GM19043 (cell line): Measurements from ENCODE around the gene LYPD6B.

Source experiments
- ATAC-seq: cut with Tn5 transposase; IDR thresholded peaks from one replicate; pipeline ENCODE4 v1.9.1; 2021; ENCODE audit warnings: low read depth; ENCODE audit not compliant: unreplicated experiment

The LYPD6B gene

GRCh38 chr2:149038442-149039212 lies at the start of gene LYPD6B:
Gene LYPD6B, plus strand, starts transcription at chr2:149038699. Its CDS starts 92,250 bp downstream, at chr2:149130949.
- peak; percentile 56 for ATAC-seq

- peak; percentile 87 for ATAC-seq
Measured at GRCh38 chr2:148989882-148990493, 48.5 kb upstream of the LYPD6B start.

- ATAC-seq = no peak
Measured at GRCh38 chr2:148990968-148991367, 47.5 kb upstream of the LYPD6B start.

GRCh38 chr2:148992448-148992847 lies 46.1 kb upstream of the LYPD6B start:
- ATAC-seq = no peak

- no peak for ATAC-seq
Measured at GRCh38 chr2:148993351-148993750, 45.1 kb upstream of the LYPD6B start.

GRCh38 chr2:148994341-148994740 lies 44.2 kb upstream of the LYPD6B start:
- no peak for ATAC-seq

- no peak for ATAC-seq
Measured at GRCh38 chr2:148996805-148997204, 41.7 kb upstream of the LYPD6B start.

- no peak for ATAC-seq
Measured at GRCh38 chr2:148998165-148998830, 40.2 kb upstream of the LYPD6B start.

GRCh38 chr2:148998831-148999200 lies 39.7 kb upstream of the LYPD6B start:
- no peak for ATAC-seq

- ATAC-seq = no peak
Measured at GRCh38 chr2:148999451-148999921, 39.0 kb upstream of the LYPD6B start.

- ATAC-seq = no peak
Measured at GRCh38 chr2:149000158-149000938, 38.2 kb upstream of the LYPD6B start.

- no peak for ATAC-seq
Measured at GRCh38 chr2:149001496-149001895, 37.0 kb upstream of the LYPD6B start.

- no peak for ATAC-seq
Measured at GRCh38 chr2:149002378-149002890, 36.1 kb upstream of the LYPD6B start.

- no peak for ATAC-seq
Measured at GRCh38 chr2:149002891-149003740, 35.4 kb upstream of the LYPD6B start.

- no peak for ATAC-seq
Measured at GRCh38 chr2:149004836-149005235, 33.7 kb upstream of the LYPD6B start.

GRCh38 chr2:149005471-149006077 lies 32.9 kb upstream of the LYPD6B start:
- ATAC-seq = no peak

- ATAC-seq = no peak
Measured at GRCh38 chr2:149006883-149007543, 31.5 kb upstream of the LYPD6B start.

- ATAC-seq = no peak
Measured at GRCh38 chr2:149008381-149008780, 30.1 kb upstream of the LYPD6B start.
